ENCODE measurements around the gene TXNDC16.
"Not testable (repeated sequence)": the region's sequence is repeated elsewhere in the genome, so short reads cannot be mapped to it uniquely, and the experiment has no call there.

Gene TXNDC16

GRCh38 chr14:52536269-52536668 is 16.0 kb downstream of the TXNDC16 start:
- DNase-seq, result no peak

- DNase-seq, result no peak
Measured at GRCh38 chr14:52531481-52531880, 20.8 kb downstream of the TXNDC16 start.

- DNase-seq, result no peak
Measured at GRCh38 chr14:52527052-52527451, 25.3 kb downstream of the TXNDC16 start.

DNA sequence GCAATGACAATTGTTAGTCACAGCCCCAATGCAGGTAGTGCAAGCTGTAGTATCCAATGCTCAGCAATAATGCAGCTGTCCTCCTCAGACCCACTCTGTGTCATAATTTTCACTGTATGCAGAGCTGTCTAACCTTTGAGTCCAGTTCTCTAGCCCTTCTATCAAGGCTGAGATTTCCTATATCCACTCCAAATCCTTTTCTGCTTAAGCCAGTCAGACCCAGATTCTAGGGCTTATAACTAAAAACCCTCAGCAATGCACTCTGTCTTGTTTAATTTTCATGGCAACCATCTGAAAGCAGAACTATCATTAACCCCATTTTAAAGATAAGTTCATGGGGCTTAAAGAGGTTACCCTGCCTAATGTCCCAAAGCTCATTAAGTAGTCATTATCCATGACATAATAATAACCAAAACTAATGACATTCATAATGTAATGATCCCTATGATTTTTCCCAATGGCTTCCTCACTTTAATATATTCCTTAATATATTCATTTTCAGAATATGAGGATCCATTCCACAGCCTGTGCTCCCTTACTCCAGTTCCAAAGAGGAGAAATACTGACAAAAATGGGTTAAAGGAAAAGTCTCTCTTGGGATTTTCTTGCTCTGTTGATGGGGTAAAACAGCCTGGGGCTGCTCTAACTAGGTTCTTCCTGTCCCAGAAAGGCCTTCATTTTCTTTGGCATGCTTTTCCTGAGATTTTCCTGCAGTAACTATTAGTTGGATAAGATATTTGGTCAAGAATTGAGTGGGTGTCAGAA is 29.5 kb downstream of the TXNDC16 start:
- no peak for DNase-seq

- DNase-seq, result no peak
Measured at GRCh38 chr14:52522033-52522432, 30.3 kb downstream of the TXNDC16 start.

DNA sequence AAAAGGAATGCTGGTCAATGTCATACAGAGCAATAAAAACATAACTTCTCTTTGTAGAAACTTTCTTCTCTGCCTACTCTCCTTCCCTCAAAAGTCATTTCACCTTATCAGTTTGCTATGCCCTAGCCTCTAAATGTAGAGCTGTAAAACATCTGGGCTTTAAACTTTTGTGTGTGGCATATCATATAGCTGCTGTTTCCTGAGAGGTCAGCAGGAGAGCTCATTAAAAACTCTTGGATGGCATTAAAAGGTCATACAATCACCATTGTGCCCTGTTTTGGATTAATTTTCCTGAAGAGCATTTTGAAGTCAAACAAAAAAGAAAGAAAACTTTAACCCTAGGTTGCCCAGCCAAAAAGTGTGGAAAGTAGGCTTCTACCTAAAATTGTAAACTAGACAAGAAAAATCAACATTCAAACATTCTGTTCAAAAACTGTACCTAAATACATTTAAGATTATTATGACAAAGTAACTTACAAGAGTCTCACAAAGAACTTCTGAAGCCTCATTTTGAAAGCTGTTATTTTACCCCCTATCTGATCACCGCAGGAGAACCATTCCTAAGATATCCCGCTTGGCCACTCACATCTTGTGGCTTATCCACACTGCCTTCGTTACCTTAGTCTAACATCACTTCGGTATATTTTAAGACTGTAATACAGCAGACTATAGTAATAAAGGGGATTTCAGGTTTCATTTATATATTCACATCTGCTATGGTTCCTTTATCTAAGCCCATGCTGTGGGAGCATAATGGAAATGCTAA is 38.1 kb downstream of the TXNDC16 start:
- no peak for DNase-seq

GRCh38 chr14:52513249-52513648 is 39.1 kb downstream of the TXNDC16 start:
- no peak for DNase-seq

GRCh38 chr14:52494444-52494843 is 57.9 kb downstream of the TXNDC16 start:
- no peak for DNase-seq

DNA sequence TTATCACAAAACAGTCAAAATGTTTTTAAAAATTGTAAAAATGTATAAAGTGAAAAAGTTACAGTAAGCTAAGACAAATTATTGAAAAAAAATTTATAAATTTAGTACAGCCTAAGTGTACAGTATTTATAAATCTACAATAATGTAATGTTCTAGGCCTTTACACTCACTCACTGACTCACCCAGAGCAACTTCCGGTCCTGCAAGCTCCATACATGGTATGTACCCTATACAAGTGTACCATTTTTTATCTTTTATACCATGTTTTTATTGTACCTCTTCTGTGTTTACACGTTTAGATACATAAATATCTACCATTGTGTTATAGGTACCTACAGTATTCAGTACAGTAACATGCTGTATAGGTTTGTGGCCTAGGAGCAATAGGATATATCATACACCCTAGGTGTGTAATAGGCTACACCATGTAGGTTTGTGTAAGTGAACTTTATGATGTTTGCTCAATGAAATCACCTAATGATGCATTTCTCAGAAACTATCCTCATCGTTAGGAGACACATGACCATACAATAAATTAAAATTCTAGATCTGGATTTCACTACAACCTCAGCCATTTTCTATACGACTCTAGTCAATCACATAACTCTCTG is 66.8 kb downstream of the TXNDC16 start:
- no peak for DNase-seq

- no peak for DNase-seq
Measured at GRCh38 chr14:52481864-52482263, 70.4 kb downstream of the TXNDC16 start.

DNA sequence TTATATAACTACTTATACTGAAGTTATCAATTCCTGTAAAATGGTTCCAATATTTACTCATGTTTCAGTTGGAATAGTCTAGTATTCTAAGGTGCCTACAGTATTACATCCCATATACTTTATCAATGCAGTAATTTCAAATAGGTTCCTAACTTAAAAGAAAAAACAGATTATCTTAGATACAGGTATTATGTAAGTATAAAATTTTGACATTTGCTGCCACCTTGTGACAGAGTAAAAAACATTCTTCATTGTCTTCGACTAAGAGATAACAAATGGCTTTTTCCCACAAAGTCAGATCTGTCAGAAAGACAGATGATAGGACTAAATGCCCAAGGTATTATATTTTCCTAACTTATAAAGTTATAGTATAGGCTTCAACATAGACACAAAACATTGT is 78.7 kb downstream of the TXNDC16 start:
- DNase-seq, result peak in 1 of 2 experiments; percentile 5

GRCh38 chr14:52472728-52473127 is 79.6 kb downstream of the TXNDC16 start:
- no peak for DNase-seq

DNA sequence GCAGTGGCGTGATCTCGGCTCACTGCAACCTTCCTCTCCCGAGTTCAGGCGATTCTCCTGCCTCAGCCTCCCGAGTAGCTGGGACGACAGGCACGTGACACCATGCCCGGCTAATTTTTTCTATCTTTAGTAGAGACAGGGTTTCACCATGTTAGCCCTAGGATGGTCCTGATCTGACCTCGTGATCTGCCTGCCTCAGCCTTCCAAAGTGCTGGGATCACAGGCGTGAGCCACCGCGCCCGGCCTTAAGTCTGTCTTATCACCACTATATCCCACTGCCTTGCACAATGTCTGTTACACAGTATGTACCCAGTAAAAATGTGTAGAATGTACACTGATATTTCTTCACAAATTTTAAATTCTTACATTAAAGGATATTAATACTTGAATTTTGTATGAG is 80.1 kb downstream of the TXNDC16 start:
- not testable (repeated sequence) for DNase-seq

GRCh38 chr14:52467515-52468266 is 84.6 kb downstream of the TXNDC16 start:
- no peak for DNase-seq

DNA sequence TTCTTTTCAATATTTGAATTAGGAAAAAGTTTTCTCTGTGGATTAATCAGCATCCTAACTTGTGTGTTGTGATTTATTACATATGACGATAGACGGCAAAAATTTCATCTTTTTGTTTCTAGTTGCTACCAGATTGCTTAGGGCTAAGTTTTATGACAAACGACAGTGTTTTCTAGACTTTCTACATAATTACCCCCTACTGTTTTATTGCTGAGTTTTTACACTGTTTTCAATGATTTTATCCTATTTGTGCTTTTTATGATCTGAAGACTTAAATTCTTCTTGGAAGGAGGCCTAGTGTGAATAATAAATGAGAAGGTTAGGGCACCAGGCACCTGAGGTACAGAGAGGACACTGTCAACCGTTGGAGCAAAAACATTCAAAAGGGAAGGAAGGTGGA is 88.1 kb downstream of the TXNDC16 start:
- DNase-seq, result no peak

DNA sequence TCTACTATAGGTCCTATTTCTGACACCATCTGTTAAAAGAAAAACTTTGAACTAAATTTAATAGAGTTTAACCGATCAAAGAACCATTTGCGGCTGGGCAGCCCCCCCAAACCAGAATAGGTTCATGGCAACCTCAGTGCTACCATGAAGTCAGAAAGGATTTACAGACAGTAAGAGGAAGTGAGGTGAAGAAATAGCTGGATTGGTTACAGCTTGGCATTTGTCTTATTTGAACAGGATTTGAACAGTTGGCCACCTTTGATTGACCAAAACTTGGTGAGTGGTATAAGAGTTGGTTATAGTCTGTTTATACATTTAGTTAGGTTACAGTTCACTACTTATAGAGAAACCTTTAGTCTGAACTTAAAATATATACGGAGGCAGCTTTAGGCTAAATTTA is 88.9 kb downstream of the TXNDC16 start:
- no peak for DNase-seq

- no peak for DNase-seq
Measured at GRCh38 chr14:52461721-52462120, 90.6 kb downstream of the TXNDC16 start.

- DNase-seq, result no peak
Measured at GRCh38 chr14:52458721-52459085, 93.6 kb downstream of the TXNDC16 start.

DNA sequence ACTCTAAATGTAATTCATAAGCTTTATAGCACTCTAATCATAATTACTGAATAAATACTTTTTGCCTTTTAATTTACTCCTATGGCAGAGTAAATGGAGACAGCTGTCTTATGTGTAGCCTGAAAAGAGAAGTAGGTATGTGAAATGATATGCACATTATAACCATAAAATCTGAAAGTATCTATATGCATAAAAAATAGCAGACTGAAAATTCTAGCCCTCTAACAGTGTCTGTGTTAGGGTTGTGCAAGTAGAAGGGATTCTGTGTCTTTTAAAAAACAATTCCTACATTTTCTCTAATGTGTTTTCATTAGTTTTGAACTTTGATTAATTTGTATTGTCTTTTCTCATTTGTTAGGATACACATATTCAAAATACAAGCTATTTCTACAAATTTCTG is 94.9 kb downstream of the TXNDC16 start:
- DNase-seq, result no peak

DNA sequence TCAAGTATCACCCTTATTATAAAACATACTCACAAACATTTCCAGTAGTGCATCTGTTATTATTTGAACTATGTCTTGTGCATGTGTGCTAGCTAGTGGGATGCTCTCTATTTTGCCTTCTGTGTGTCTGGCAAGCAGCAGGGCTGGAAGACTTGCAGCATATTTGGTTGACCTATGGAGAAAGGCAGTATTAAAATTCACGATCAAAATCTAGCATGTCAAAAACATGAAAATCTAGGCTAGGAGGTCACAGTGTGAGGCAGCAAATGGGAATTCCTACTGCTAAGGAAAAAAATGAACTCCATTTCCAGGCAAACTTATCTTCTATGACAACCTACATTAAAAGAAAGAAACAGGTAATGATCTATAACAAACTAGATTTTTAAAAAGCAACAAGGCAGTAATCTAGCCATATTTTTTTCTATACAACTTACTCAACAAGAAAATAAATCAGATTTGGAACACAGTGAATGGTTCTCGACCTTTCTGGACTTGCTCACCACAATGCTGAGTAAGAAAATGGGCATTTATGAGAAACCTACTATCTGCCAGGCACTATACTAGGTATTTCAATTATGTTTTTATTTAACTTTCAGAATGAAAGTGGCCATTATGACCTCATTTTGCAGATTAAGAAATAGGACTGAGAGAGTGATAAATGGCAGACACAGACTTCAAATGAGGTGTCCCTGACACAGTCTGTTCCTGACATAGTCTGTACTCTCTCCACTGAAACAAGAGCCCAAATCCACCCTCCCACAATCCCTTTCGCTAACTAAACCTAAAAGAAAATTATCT is 96.8 kb downstream of the TXNDC16 start:
- no peak for DNase-seq

DNA sequence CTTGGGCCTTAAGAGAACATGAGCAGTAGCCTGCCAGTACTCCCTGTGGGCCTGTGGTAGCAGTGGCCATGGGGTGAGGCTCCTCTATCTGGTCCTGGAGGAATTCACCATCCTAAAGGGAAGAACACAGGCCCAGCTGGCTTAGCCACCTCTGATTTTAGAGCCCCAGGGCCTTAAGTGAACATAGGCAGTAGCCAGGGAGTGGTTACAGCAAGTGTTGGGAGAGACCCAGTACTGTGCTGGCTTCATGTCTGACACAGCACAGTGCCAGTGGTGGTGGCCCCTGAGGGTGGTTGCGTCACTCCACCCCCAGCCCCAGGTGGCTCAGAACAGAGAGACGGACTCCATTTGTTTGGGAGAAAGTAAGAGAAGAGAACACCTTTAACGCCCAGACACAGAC is 105.1 kb downstream of the TXNDC16 start:
- DNase-seq, result no peak

DNA sequence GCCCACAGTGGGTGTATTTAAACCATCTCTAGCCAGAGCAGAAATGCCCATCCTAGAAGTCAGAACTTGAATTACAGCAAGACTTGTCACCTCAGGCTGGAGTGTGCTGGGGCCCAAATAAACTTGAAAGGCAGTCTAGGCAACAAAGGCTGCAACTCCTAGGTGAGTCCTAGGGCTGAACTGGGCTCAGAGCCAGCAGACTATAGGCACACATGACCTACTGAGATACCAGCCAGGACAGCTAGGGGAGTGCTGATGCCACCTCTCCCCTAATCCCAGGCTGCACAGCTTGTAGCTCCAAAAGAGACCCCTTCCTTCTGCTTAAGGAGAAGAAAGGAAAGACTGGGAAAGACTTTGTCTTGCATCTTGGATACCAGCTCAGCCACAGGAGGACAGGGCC is 106.0 kb downstream of the TXNDC16 start:
- DNase-seq, result peak in 1 of 2 experiments; percentile 5

Data from NCI-H2081 (cell line).